CD4-positive, alpha-beta T cell treated with Interleukin-10 for 1 hour (primary cell): ENCODE data around the gene EVA1B.
A peak's percentile ranks its signal among the peaks of the same experiment; 100 is the strongest.

ENCODE experiments used
- DNase-seq: peaks from one replicate; pipeline ENCODE4 v3.0.0-alpha.2; 2020

Gene EVA1B

DNA sequence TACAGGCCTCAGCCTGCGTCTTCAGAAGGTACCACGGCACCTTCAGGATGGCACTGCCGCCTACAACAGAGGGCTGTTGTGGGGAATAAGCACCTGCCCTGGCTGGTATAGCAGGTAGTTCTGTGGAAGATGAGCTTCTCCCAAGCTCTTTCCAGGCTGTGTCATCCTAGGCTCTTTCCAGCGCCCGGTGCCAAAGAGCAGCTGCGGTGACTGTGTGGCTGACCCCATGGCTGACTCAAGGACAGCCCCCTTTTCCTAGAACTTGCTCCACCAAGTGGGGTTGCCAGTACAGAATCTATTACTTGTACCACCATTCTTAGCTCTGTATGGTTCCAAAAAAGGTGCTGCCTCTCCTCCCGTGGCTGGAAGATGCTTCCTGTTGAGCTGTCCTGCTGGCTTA lies 21.9 kb upstream of the EVA1B start:
- DNase-seq: no peak

DNA sequence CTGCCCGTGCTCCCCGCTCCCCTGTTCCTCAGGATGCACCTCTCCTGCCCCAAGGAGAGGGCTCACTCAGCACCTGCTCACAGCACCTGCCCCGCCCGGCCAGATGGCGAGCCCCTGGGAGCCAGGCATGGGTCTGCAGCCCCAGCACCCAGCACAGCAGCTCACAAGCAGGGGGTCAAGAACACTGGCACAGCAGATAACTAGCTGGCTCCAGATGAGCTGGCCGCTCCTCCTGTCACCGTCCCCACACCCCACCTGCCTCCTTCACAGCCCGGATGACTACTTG lies 20.9 kb upstream of the EVA1B start:
- no peak for DNase-seq

- no peak for DNase-seq
These were observed 20.4 kb upstream of the EVA1B start for GRCh38 chr1:36343651-36344394.

DNA sequence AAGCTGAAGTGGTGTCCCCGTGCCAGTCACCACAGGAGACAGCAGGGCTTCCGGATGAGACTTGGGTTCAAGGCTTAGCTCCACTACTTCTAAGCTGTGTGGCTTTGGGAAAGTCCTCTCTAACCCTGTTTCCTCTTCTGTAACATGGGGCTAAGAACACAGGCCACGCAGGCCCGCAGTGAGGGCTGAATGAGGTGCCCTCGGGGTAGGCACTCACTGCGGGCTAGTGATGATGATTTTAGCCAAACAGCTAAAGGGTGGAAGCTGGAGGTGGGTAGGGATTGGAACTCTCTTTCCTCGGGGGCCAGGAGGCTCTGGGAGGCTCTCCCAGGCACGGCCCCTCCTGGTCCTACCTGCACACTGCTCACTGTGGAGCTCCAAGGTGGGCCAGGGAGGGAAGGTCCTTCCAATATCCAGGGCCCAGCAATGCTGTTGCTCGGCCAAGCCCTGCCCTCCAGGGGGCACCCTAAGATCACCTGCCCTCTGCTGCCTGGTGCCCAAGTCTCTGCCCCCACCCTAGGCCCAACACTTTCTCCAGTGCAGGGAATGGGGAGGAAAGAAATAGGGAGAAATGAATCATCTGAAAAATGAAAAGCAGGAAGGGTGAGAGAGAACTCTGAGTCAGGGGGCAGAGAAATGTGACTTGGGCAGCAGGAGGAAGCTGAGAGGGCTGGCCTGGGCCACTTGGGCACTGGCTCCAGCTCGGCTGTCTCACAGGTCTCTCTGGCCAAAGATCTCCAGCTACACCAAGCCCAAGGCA lies 19.2 kb upstream of the EVA1B start:
- peak; percentile 70 for DNase-seq

- DNase-seq: no peak
These were observed 18.3 kb upstream of the EVA1B start for GRCh38 chr1:36341626-36342320.

- DNase-seq: no peak
These were observed 16.2 kb upstream of the EVA1B start for GRCh38 chr1:36339615-36340014.

- no peak for DNase-seq
These were observed 15.8 kb upstream of the EVA1B start for GRCh38 chr1:36339215-36339614.

DNA sequence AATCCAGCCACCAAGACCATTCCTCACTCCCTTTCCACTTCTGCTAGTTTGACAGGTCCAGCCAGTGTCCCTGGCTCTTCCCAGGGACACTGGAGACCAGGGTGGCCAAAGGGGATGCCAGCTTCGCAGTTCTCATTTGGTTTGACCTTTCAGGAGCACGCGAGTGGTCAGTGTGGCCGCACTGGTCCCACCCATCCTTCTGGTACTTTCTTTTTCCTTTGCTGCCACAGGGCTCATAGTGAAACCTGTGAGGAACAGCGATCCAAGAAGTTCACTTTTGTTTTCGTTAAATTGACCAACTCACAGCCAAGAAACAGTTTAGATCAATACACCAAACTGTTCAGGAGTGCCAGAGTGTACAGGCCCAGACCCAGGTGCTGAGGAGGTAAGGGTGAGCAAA lies 14.4 kb upstream of the EVA1B start:
- no peak for DNase-seq

GRCh38 chr1:36330940-36331339 lies 7.5 kb upstream of the EVA1B start:
- DNase-seq: no peak

DNA sequence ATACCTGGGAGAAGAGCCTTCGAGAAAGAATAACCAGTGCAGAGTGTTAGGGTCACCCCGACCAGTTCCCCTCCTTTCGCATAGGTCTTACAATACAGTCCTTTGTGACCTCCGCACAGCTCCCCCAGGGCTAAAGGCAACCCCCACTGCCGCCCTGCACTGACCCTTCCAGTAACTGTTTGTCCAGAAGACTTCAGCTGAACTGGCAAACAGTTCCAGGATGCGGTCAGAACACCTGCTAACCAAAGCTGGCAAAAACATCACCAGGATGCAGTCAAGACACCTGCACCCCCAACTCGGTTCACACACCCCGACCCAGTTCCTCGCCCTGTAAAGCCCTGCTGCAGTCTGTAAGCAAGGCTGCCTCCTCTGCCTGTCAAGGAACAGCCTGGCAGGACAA lies 6.4 kb upstream of the EVA1B start:
- no peak for DNase-seq

DNA sequence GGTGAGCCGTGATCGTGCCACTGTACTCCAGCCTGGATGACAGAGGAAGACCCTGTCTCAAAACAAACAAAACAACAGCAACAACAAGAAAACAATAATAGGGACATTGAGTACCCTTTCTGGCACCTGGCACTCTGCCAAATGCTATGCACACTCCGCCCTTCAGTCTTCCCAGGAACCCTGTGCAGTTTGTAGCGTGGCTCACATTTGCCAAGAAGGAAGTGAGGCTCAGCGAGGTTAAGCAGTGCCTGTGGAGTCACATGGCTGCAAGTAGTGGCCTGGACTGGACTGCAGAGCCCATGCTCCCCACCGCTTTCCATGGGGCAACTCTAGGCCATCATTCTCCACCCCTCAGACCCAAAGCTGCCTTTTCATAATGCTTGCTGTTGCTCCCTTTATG lies 5.3 kb upstream of the EVA1B start:
- DNase-seq: no peak

GRCh38 chr1:36328088-36328480 lies 4.6 kb upstream of the EVA1B start:
- DNase-seq: no peak

GRCh38 chr1:36327421-36328087 lies 4.1 kb upstream of the EVA1B start:
- DNase-seq: no peak

DNA sequence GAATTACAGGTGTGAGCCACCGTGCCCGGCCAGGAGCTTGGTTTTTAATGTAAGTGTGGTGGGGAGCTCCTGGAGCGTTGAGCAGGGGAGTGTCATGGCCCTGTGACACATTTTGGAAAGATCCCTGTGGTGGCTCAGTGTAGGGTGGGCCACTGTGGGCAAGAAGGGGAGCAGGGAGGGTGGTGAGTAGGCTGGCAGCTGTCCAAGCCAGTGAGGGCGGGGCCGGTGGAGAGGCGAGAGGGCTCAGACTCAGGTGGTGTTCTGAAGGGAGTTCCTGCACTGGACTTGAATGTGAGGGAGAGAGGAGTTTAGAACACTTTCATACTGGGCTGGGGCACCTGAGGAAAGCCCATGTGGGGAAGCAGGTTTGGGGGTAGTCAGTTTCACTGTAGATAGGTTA lies 3.1 kb upstream of the EVA1B start:
- no peak for DNase-seq

- no peak for DNase-seq
These were observed 883 bp upstream of the EVA1B start for GRCh38 chr1:36324353-36324703.

GRCh38 chr1:36322786-36323635 lies 434 bp downstream of the EVA1B start:
- peak; percentile 41 for DNase-seq

GRCh38 chr1:36322041-36322785 lies 1.2 kb downstream of the EVA1B start:
- DNase-seq: no peak

DNA sequence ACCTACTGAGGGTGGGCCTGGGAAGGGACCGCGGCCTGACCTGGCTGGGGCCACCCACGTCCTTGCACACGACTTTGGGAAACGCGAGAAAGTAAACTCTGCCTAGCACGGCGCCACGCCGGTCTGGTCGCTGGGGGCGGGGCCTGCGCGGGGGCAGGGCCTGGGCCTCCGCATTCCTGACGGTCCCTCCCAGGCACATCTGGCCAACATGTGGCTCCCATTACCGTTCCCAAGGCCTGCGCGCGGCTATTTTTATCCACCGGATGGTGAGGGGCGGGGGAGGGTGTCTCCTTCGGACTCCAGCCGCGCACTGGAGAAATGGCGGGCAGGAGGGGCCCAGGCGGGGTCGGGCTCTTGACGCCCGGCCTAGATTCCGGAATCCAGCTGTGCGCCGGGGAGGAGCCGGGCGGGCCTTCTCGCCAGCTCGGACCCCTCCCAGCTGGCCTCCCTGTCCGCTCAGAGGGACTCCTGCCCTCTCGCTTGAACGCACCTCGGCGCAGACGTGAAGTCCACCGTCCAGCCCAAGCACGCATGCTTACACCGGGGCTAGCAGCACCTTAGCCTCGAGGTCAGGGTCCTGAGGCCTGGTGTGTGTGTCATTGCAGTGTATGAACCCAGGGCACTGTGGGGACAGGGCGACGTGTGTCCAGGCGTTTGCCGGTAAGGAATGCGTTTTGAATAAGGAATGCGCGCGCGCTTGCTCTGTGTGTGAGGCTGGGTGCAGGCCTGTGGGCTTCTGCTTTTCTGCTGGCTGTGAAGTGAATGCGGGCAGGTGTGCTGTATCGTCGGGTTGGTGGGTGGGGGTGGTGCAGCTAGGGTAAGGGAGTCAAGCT lies 2.1 kb downstream of the EVA1B start:
- peak; percentile 36 for DNase-seq

- DNase-seq: no peak
These were observed 2.7 kb downstream of the EVA1B start for GRCh38 chr1:36320767-36321118.

- peak; percentile 11 for DNase-seq
These were observed 3.1 kb downstream of the EVA1B start for GRCh38 chr1:36320291-36320761.

- DNase-seq: no peak
These were observed 14.0 kb downstream of the EVA1B start for GRCh38 chr1:36309397-36309796.
